GM19395 (cell line): ENCODE data around the gene ARL6IP4.

ENCODE experiments used
- ATAC-seq: cut with Tn5 transposase; IDR thresholded peaks from one replicate; pipeline ENCODE4 v1.9.1; 2021; ENCODE audit warnings: mild to moderate bottlenecking, moderate library complexity; ENCODE audit not compliant: unreplicated experiment

ARL6IP4 gene

GRCh38 chr12:122958198-122958888, 22.1 kb upstream of the ARL6IP4 start:
- no peak for ATAC-seq

DNA sequence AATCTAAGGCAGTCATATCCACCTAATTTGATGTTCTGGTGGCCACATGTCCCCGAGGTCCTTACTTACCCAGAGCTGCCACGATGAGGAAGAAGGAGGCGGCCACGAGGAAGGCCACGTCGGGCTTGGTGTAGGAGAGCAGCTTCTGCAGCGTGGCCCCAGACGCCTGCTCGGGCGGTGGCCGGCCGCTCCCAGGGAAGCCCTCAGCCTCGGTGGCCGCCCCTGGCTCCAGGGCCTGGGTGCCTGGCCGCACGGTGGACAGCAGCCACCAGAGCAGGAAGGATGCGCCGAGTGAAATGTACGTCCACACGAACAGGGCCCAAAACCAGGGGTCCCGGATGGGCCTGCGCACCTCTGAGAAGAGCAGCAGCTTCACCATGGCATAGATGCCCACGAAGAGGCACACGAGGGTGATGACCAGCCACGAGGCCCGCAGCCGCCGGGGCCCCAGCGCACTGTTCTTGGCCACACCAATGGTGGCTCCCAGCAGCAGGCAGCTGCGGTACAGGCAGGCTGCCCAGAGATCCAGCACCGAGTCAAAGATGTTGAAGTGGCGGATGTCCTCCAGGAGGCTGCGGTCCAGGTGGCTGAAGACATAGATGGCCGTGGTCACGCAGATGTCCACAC, 20.8 kb upstream of the ARL6IP4 start:
- ATAC-seq = no peak

GRCh38 chr12:122960193-122960569, 20.3 kb upstream of the ARL6IP4 start:
- no peak for ATAC-seq

DNA sequence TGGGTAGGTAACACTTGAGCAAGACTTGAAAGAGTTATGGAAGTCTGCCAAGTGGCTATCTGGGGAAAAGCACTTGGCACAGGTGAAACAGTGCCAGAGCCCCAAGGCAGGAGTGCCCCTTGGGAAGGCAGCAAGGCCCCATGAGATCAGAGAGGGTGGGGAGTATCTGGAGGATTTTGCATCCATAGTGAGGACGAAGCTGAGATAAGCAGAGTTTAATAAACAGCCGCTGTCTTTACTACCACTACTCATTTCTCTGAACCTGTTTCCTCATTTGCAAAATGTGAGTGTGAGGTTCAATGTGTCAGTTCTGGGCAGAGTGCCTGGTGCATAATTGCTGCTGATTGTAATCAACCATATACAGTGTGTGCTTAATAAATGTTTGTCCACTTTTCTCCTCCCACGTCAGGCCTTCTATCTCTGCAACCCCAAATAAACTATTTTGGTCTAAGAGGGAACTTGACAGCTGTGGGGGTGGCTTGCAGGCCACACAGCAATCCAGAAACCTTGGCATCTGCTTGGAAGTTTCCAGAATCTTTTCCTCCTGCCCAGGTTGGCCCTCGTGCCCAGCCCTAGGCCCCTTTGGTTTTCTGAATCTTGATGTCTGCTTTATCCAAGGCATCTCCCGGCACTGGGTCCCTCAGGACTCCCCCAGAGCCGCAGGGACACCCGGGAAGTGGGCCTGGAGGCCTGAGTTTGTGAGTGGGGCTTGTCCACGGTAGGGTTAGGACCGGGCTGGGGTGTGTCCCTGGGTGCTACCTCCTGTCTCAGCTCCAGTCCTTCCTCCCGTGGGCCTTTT, 18.8 kb upstream of the ARL6IP4 start:
- ATAC-seq = no peak

DNA sequence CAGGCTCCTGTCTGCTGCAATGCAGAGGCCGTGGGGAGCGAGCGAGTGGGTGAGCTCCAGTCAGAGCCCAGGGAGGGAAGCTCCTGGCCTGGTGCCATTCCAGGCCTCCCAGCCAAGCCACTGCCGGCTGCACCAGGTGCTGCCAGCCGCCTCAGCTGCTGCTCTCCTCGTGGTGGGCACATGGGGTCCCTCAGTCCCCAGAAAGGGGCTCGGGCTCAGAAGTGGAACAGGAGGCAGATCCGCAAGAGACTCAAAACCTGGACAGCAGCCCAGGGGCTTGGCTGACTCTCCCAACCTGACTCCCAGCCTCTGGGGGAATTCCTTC, 16.6 kb upstream of the ARL6IP4 start:
- ATAC-seq = no peak

DNA sequence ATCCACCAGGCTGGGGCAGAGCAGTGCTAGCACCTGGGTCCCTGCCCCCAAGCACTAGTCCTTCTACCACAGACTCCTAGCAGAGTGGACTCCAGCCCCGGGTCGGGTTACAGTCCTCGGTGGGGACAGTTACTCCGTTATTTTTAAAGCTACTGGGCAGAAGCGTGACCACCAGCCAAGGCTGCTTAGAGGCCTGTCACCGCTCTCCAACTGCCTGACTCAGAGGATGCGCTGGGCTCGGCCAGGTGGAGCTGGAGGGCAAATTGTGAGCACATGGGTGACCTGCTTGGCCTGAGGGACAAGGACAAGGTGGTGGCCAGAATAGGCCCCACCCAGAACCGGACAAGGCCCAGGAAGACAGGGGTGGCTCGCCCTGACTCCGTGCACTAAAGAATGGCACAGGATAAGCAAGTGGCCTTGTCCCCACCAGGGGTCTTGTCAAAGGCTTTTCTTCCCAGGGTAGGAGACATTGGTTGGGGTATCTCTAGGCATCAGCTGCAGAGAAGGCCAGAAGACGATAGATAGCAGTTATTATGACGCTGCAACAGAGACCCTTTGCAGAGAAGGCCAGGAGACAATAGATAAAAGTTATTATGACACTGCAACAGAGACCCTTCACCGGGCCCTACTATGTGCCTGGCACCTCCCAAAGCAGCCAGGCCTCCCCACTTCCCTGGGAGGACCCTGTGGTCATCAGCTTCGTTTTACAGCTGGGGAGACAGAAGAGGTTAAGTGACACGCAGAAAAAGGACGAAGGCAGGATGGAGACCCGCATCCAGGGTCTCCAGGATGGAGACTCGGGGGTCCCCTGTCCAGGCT, 15.8 kb upstream of the ARL6IP4 start:
- ATAC-seq = no peak

DNA sequence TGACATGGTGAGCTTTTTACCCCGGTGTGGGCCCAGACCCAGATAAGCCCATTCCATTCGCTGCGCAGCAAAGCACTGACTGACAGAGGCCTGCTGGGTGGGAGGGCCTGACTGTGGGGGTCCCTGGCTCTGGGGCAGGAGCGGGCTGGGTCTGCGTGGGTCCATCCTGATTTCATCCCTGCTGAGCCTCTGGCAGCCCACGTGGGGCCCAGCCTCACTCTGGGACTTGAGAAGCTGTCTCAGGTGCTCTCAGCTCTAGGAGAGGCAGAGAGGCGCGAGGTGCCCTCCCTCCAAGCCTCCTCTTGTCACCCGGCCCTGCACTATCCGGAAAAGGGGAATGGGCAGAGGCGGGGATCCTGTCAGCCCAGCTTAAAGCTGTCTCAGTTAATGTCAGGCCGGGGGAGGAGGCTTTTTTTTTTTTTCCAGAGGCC, 15.1 kb upstream of the ARL6IP4 start:
- no peak for ATAC-seq

GRCh38 chr12:122965851-122966742, 14.4 kb upstream of the ARL6IP4 start, which contains the start of gene ABCB9:
TSS of gene ABCB9 (minus strand) at chr12:122966463. CDS start at chr12:122960235, 6,228 bp downstream.
- ATAC-seq = peak; percentile 67

GRCh38 chr12:122966743-122967550, 13.5 kb upstream of the ARL6IP4 start:
- no peak for ATAC-seq

DNA sequence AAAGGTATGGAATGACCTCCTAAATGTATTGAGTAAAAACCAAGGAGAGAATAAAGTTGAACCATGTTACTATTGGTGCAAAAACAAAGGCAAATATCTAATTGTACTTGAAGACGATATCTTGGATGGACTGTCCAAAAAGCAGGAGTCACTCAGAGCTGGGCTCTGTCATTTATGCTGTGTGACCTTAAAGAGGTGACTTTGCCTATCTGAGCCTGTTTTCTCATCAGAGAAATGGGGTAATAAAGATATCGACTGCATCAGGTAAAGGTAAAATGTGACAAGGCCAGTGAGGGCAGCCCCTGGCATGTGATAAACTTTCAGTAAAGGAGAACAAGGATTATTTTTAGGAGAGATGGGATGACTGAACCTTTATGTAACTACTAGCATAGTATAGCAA, 12.4 kb upstream of the ARL6IP4 start:
- ATAC-seq = no peak

- ATAC-seq = no peak
Observed at GRCh38 chr12:122969676-122970075, 10.8 kb upstream of the ARL6IP4 start.

DNA sequence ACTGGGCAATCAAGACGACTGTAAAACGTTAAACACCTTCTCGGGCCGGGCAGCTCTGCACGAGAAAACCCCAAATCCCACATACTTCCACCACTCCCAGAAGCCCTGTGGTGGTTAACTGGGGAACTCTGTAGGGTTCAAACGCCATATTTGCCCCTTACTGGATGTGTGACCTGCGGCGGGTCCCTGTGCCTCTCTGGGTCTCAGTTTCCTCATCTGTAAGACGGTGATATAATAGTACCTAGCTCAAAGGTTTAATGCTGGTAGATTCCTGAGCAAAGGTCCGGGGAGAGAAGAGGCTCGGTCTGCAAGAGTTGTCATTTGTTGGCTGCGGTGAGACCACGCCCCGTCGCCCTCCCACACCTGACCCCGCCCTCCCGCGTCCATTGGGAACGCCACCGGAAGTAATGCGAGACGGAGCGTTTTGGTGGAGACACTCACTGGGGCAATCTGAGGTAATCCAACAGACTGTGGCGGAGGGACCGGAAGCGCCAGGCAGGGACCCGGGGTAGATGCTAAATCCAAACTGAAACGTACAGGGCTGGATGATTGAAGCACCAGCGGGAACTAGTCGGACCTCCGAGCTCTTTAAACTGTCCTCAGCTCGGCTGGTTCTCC, 6.1 kb upstream of the ARL6IP4 start:
- peak; percentile 79 for ATAC-seq

DNA sequence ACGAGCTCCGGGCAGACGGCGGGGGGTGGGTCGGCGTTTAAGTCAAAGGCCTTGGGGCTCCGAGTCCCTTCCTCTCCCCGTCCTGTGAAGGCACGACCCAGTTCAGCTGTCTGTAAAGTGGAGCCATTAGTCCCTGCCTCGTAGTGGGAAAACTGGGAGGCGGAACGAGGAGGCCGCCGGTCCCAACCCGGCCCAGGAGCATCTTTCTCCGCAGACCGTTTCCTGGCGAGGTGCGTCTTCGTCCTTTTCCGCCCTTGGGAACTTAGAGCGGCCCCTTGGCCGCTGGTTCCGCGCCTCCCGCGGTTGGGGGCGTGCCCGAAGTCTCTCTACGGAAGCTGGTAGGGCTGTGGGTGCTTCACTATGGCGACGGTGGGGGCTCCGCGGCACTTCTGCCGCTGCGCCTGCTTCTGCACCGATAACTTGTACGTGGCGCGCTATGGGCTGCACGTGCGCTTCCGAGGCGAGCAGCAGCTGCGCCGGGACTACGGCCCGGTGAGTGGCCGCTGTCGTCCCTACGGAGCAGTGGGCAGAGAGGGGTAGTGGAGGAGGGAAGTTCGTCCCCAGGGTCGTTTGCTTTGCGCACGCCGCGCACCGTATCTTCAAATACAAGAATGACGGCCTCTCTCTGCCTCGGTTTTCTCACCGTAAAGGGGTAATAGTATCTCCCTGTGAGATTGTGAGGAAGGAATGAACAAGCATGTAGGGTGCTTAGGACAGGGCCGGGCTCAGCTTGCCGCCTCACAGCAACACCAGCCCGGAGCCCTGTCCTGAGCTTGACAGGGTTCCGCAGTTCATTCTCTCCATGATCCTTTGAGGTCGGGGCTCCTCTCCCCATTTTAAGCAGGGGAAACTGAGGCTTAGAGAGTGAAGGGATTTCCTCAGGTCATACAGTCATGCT, 5.3 kb upstream of the ARL6IP4 start, which contains the start of gene OGFOD2:
OGFOD2 (plus strand) TSS at position 353 of the 898 bp plus-strand sequence; CDS start at position 361, 8 bp downstream.
- peak; percentile 75 for ATAC-seq

DNA sequence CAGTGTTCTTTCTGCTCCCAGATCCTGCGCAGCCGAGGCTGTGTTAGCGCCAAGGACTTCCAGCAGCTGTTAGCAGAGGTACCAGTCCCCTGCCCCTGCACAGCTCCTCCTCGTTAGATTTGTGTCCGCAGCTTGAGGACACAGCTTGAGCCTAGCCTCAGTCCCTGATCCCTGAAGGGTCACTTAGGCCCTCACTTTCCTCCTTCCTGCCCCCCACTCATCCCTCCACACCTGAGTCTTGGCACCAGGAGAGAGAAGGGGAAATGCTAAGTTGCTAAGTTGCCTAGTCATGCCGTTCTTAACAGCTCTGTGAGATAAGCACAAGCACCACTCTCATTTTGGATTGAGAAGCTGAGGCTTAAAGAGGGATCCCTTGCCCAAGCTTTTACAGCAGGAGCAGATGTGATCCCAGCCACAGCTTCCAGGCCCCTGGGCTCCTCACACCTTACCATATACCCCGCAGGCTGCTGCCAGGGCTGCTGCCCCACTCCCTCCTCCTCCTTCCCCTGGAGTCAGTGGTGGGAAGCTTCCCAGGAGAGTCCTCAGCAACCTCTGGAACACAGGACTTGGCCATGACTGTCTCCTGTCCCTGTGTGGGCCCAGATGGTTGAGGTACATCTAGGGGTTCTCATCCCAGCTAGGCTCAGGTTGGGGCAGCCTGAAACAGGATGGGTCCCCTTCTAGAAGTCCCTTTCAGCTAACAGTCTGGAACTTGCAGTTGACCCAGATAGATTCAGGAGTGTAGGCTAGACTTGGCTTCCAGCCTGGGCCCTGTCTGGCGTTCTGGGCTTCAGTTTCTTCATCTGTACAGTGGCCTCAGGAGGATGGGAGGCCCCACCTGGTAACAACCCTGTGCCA, 4.5 kb upstream of the ARL6IP4 start:
- no peak for ATAC-seq

DNA sequence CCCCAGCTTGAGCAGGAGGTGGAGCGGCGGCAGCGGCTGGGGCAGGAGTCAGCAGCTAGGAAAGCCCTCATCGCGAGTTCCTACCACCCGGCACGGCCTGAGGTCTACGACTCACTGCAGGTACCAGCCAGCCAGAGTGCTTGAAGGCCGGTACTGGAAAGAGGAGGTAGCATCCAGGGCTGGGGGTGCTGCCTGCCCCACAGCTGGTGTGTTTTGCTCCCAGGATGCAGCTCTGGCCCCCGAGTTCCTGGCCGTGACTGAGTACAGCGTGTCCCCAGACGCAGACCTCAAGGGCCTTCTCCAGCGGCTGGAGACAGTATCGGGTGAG, 3.9 kb upstream of the ARL6IP4 start:
- no peak for ATAC-seq

DNA sequence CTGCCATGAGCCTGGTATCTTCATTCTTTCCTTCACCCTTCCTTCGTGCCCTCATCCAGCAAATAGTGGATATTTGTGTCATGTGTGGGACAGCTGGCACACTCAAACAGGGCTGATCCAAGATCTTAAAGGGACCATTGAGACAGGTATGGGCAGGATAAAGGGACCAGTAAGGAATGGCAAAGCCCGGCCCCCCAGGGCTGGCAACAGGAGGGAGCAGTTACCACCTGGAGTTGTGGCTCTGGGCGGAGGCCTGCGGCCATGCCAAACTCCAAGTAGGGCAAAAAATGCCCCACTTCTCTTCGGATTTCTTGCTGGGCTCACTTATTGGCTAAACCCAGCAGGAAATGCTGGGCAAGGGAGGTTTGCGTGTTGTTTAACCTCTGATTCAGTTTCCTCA, 3.3 kb upstream of the ARL6IP4 start:
- no peak for ATAC-seq
